A549 (cell line): Measurements from ENCODE around the gene PDS5B. TPM values are rescaled to one million over a fixed set of nuclear protein-coding genes. Genes with fewer than 3 reads are reported as not detected.

Source experiments
- ATAC-seq, 2 experiments: fragments of 200-7000 bp in 1 of 2; fragments of >200 bp in 1 of 2; cut with Nextera tagmentation in 1 of 2; cut with Tn5 transposase in 1 of 2; 3 replicates each; pipeline versions ENCODE4 v1.8.0 to v1.9.1; 2018 to 2020; ENCODE audit warnings: mild to moderate bottlenecking in 1 of 2, moderate library complexity in 1 of 2
- CTCF ChIA-PET: fragments of 300-600 bp; sonication (Branson Sonifier 250); formaldehyde crosslinking; extraction: SDS; loops from one replicate; lab custom pipeline; 2021; ENCODE audit warnings: antibody characterized with exemption, inconsistent platforms; lab: Yijun Ruan, JAX
- POLR2A ChIA-PET: fragments of 350-600 bp; formaldehyde crosslinking; extraction: SDS; loops from one replicate; lab custom pipeline; 2021; ENCODE audit warnings: antibody characterized with exemption, inconsistent platforms; lab: Yijun Ruan, JAX
- DNase-seq, 2 experiments: peaks; one replicate each; pipeline versions ENCODE4 v3.0.0 to v3.0.0-alpha.2; 2011 to 2016; ENCODE audit warnings: low read depth in 1 of 2, low spot score in 1 of 2
- FAIRE-seq: peaks from 2 replicates; lab custom pipeline; 2011; peaks lifted over from hg19 to GRCh38; lab: Jason Lieb, UNC
- H3K27ac ChIP-seq, 2 experiments: fragments of >200 bp; sonication (Bioruptor Twin); formaldehyde crosslinking; 3 replicates each; pipeline ENCODE4 v1.5.1; 2016 to 2017
- H3K4me1 ChIP-seq: fragments of >200 bp; sonication (Bioruptor Twin); formaldehyde crosslinking; 3 replicates; pipeline ENCODE4 v1.6.1; 2016
- H3K4me2 ChIP-seq: fragments of >200 bp; sonication (Bioruptor Twin); formaldehyde crosslinking; 3 replicates; pipeline ENCODE4 v1.6.1; 2016
- H3K4me3 ChIP-seq: fragments of >200 bp; sonication (Bioruptor Twin); formaldehyde crosslinking; 3 replicates; pipeline ENCODE4 v1.5.1; 2016
- H3K9me3 ChIP-seq: fragments of >200 bp; sonication (Bioruptor Twin); formaldehyde crosslinking; 3 replicates; pipeline ENCODE4 v1.6.1; 2016
- BHLHE40 ChIP-seq: IDR thresholded peaks from 2 replicates; pipeline ENCODE4 v1.6.1; 2012; ENCODE audit warnings: low read depth, low read length, inconsistent platforms
- EHF ChIP-seq: fragments of 250-450 bp; sonication (Bioruptor Pico); IDR thresholded peaks from 2 replicates; pipeline ENCODE4 v1.5.0; 2020; ENCODE audit warnings: mild to moderate bottlenecking
- JUNB ChIP-seq: fragments of >200 bp; sonication (Bioruptor Twin); formaldehyde crosslinking; IDR thresholded peaks from 2 replicates; pipeline ENCODE4 v1.6.1; 2016
- MYC ChIP-seq: IDR thresholded peaks from 2 replicates; pipeline ENCODE4 v1.6.1; 2012; ENCODE audit warnings: mild to moderate bottlenecking, inconsistent platforms, low read length, improper control_type of control experiment, borderline replicate concordance
- NFE2L2 ChIP-seq: fragments of 150-350 bp; conservative IDR thresholded peaks from 2 replicates; pipeline ENCODE4 v1.6.1; 2014; ENCODE audit warnings: low read length
- NPAS2 ChIP-seq: fragments of 250-450 bp; sonication (Bioruptor Pico); IDR thresholded peaks from 2 replicates; pipeline ENCODE4 v1.8.0; 2022; ENCODE audit warnings: mild to moderate bottlenecking, moderate library complexity, borderline replicate concordance
- PHF8 ChIP-seq: fragments of 200-600 bp; sonication (generic); IDR thresholded peaks from 2 replicates; pipeline ENCODE4 v1.6.1; 2016; ENCODE audit warnings: low read depth, mild to moderate bottlenecking, antibody characterized with exemption, moderate library complexity, borderline replicate concordance
- POLR2AphosphoS2 ChIP-seq: conservative IDR thresholded peaks from 2 replicates; pipeline ENCODE4 v1.6.1; 2012; ENCODE audit warnings: low read length, improper control_type of control experiment, inconsistent platforms
- RCOR1 ChIP-seq: fragments of 150-350 bp; IDR thresholded peaks from 2 replicates; pipeline ENCODE4 v1.6.1; 2014; ENCODE audit warnings: antibody characterized with exemption, low read length, low read depth
- TP53 ChIP-seq: fragments of 250-450 bp; sonication (Bioruptor Pico); IDR thresholded peaks from 2 replicates; pipeline ENCODE4 v1.5.0; 2021; ENCODE audit warnings: mild to moderate bottlenecking, moderate library complexity
- ZFP36 ChIP-seq: fragments of 450-650 bp; IDR thresholded peaks from 2 replicates; pipeline ENCODE4 v1.6.1; 2014; ENCODE audit warnings: borderline replicate concordance; ENCODE audit not compliant: partially characterized antibody
- WGBS: methylation state at CpG from one replicate; pipeline ENCODE4 v1.1.6; 2017; ENCODE audit errors: missing lambda C conversion rate; 5-methylcytosine and 5-hydroxymethylcytosine counted together
- polyA plus RNA-seq, 4 experiments: library from polyadenylated mRNA; depleted of rRNA in 3 of 4; stranded (reverse); fragments of >200 nt; fragmentation: RNase III in 1 of 4; extraction: RNeasy Plus Mini Kit Qiagen cat#74134 plus additional on column Dnase treatment in 1 of 4; gene quantifications; 2 replicates in 3 of 4; 3 replicates in 1 of 4; pipeline ENCODE4 v1.2.3, GENCODE V29; 2011 to 2017
- TF ChIP-seq, protein P1 (sequence below): fragments of >200 bp; sonication (Bioruptor Twin); formaldehyde crosslinking; IDR thresholded peaks from 3 replicates; pipeline ENCODE4 v1.5.1; 2016
- TF ChIP-seq, protein P2 (sequence below): IDR thresholded peaks from 2 replicates; pipeline ENCODE4 v1.6.1; 2012; ENCODE audit warnings: low read depth, borderline replicate concordance
- TF ChIP-seq, protein P3 (sequence below): fragments of 450-650 bp; IDR thresholded peaks from 2 replicates; pipeline ENCODE4 v1.6.1; 2014; ENCODE audit warnings: antibody characterized with exemption
- TF ChIP-seq, protein P4 (sequence below): IDR thresholded peaks from 2 replicates; pipeline ENCODE4 v1.6.1; 2012
- TF ChIP-seq, protein P5 (sequence below): IDR thresholded peaks from 2 replicates; pipeline ENCODE4 v1.6.1; 2012
- TF ChIP-seq, protein P6 (sequence below): fragments of >200 bp; sonication (Bioruptor Twin); formaldehyde crosslinking; IDR thresholded peaks from 3 replicates; pipeline ENCODE4 v1.6.1; 2016
- TF ChIP-seq, protein P7 (sequence below): fragments of 150-350 bp; IDR thresholded peaks from 2 replicates; pipeline ENCODE4 v1.6.1; 2014; ENCODE audit warnings: low read depth, mild to moderate bottlenecking, low read length
- TF ChIP-seq, protein P8 (sequence below): fragments of 200-600 bp; sonication (generic); IDR thresholded peaks from 2 replicates; pipeline ENCODE4 v1.6.1; 2016; ENCODE audit warnings: antibody characterized with exemption, mild to moderate bottlenecking, moderate library complexity
- TF ChIP-seq, protein P9 (sequence below): fragments of 250-450 bp; sonication (Bioruptor Pico); IDR thresholded peaks from 2 replicates; pipeline ENCODE4 v1.5.0; 2020; ENCODE audit warnings: low read depth, mild to moderate bottlenecking, moderate library complexity

The PDS5B gene
- polyA plus RNA-seq, 2 of the 4 experiments (the other 2 are of a cell fraction) = 10.6 to 16.0 TPM

DNA sequence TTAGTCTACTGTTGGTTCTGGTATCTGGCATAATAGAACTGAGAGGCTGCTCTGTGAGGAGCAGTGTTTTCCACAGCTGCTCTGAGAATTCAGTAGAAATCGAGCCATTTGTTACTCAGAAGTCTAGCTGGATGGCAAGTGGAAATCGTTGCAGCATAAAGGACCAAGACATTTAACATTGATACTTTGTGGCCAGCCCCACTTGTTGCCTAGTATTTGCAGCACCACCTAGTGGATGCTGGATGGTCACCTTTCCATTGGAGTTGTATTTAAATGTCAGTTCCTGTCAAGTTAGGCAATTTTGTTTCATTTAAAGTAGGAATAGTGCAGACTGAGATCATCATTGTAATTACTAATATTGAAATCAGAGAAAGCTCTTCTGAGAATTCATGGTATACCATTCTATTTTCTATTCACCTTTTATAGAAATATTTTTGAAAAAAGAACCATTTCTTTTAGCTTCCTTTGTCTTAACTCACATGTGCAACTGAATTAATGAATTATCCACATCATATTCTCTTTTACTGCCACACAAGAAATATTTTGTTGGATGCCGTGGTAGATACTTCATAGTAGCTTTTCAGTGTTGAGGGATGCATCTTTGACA, 64.6 kb downstream of the PDS5B start (continued):
- TF ChIP-seq, protein P1, sequence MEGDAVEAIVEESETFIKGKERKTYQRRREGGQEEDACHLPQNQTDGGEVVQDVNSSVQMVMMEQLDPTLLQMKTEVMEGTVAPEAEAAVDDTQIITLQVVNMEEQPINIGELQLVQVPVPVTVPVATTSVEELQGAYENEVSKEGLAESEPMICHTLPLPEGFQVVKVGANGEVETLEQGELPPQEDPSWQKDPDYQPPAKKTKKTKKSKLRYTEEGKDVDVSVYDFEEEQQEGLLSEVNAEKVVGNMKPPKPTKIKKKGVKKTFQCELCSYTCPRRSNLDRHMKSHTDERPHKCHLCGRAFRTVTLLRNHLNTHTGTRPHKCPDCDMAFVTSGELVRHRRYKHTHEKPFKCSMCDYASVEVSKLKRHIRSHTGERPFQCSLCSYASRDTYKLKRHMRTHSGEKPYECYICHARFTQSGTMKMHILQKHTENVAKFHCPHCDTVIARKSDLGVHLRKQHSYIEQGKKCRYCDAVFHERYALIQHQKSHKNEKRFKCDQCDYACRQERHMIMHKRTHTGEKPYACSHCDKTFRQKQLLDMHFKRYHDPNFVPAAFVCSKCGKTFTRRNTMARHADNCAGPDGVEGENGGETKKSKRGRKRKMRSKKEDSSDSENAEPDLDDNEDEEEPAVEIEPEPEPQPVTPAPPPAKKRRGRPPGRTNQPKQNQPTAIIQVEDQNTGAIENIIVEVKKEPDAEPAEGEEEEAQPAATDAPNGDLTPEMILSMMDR = peak; percentile 61
- TF ChIP-seq NFE2L2 (no peak), TP53 (CRISPR knock-in tag) (no peak), MYC (no peak), ZFP36 (no peak)
- TF ChIP-seq, protein P2, sequence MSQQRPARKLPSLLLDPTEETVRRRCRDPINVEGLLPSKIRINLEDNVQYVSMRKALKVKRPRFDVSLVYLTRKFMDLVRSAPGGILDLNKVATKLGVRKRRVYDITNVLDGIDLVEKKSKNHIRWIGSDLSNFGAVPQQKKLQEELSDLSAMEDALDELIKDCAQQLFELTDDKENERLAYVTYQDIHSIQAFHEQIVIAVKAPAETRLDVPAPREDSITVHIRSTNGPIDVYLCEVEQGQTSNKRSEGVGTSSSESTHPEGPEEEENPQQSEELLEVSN = no peak
- TF ChIP-seq, protein P3, sequence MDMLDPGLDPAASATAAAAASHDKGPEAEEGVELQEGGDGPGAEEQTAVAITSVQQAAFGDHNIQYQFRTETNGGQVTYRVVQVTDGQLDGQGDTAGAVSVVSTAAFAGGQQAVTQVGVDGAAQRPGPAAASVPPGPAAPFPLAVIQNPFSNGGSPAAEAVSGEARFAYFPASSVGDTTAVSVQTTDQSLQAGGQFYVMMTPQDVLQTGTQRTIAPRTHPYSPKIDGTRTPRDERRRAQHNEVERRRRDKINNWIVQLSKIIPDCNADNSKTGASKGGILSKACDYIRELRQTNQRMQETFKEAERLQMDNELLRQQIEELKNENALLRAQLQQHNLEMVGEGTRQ = no peak
- TF ChIP-seq, protein P4, sequence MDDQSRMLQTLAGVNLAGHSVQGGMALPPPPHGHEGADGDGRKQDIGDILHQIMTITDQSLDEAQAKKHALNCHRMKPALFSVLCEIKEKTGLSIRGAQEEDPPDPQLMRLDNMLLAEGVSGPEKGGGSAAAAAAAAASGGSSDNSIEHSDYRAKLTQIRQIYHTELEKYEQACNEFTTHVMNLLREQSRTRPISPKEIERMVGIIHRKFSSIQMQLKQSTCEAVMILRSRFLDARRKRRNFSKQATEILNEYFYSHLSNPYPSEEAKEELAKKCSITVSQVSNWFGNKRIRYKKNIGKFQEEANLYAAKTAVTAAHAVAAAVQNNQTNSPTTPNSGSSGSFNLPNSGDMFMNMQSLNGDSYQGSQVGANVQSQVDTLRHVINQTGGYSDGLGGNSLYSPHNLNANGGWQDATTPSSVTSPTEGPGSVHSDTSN = no peak

DNA sequence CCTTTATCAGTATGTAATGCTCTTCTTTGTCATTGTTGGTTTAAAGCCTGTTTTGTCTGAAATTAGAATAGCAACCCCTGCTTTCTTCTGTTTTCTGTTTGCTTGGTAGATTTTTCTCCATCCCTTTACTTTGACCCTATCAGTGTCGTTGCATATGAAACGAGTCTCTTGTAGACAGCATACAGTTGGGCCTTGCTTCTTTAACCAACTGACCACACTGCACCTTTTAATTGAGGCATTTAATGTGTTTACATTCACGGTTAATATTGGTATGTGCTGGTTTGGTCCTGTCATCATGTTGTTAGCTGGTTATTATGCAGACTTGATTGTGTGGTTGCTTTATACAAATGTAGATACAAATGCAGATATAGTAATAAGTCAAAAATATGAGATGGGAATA, 71.1 kb downstream of the PDS5B start:
- TF ChIP-seq EHF = no peak
- TF ChIP-seq, protein P5, sequence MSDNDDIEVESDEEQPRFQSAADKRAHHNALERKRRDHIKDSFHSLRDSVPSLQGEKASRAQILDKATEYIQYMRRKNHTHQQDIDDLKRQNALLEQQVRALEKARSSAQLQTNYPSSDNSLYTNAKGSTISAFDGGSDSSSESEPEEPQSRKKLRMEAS = no peak
- TF ChIP-seq PHF8 = no peak
- TF ChIP-seq BHLHE40 = no peak
- TF ChIP-seq, protein P6, sequence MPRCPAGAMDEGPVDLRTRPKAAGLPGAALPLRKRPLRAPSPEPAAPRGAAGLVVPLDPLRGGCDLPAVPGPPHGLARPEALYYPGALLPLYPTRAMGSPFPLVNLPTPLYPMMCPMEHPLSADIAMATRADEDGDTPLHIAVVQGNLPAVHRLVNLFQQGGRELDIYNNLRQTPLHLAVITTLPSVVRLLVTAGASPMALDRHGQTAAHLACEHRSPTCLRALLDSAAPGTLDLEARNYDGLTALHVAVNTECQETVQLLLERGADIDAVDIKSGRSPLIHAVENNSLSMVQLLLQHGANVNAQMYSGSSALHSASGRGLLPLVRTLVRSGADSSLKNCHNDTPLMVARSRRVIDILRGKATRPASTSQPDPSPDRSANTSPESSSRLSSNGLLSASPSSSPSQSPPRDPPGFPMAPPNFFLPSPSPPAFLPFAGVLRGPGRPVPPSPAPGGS = no peak
- TF ChIP-seq JUNB = no peak
- TF ChIP-seq, protein P7, sequence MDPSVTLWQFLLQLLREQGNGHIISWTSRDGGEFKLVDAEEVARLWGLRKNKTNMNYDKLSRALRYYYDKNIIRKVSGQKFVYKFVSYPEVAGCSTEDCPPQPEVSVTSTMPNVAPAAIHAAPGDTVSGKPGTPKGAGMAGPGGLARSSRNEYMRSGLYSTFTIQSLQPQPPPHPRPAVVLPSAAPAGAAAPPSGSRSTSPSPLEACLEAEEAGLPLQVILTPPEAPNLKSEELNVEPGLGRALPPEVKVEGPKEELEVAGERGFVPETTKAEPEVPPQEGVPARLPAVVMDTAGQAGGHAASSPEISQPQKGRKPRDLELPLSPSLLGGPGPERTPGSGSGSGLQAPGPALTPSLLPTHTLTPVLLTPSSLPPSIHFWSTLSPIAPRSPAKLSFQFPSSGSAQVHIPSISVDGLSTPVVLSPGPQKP = no peak
- TF ChIP-seq, protein P8, sequence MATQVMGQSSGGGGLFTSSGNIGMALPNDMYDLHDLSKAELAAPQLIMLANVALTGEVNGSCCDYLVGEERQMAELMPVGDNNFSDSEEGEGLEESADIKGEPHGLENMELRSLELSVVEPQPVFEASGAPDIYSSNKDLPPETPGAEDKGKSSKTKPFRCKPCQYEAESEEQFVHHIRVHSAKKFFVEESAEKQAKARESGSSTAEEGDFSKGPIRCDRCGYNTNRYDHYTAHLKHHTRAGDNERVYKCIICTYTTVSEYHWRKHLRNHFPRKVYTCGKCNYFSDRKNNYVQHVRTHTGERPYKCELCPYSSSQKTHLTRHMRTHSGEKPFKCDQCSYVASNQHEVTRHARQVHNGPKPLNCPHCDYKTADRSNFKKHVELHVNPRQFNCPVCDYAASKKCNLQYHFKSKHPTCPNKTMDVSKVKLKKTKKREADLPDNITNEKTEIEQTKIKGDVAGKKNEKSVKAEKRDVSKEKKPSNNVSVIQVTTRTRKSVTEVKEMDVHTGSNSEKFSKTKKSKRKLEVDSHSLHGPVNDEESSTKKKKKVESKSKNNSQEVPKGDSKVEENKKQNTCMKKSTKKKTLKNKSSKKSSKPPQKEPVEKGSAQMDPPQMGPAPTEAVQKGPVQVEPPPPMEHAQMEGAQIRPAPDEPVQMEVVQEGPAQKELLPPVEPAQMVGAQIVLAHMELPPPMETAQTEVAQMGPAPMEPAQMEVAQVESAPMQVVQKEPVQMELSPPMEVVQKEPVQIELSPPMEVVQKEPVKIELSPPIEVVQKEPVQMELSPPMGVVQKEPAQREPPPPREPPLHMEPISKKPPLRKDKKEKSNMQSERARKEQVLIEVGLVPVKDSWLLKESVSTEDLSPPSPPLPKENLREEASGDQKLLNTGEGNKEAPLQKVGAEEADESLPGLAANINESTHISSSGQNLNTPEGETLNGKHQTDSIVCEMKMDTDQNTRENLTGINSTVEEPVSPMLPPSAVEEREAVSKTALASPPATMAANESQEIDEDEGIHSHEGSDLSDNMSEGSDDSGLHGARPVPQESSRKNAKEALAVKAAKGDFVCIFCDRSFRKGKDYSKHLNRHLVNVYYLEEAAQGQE = no peak
- no peak for TF ChIP-seq NPAS2 (CRISPR knock-in tag)
- TF ChIP-seq, protein P9, sequence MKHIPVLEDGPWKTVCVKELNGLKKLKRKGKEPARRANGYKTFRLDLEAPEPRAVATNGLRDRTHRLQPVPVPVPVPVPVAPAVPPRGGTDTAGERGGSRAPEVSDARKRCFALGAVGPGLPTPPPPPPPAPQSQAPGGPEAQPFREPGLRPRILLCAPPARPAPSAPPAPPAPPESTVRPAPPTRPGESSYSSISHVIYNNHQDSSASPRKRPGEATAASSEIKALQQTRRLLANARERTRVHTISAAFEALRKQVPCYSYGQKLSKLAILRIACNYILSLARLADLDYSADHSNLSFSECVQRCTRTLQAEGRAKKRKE = no peak
- no peak for TF ChIP-seq POLR2AphosphoS2
- no peak for TF ChIP-seq RCOR1
- Histone ChIP-seq H3K4me1 (no peaks in the 10 kb centered on the region; the same call in 2 of the 3 replicates), H3K9me3 (peaks cover 10% of the 10 kb centered on the region; the same call in 2 of the 3 replicates), H3K4me2 (no peak overlapping the region), H3K4me3 (no peak overlapping the region), H3K27ac (no peak overlapping the region)
- ChIA-PET POLR2A (no interaction called here), CTCF (no interaction called here)
- no peak for DNase-seq
- ATAC-seq = no peak
- FAIRE-seq = no peak
- 94% methylated on average over 3 of the region's 3 CpGs for WGBS
